HG03439 (cell line): ENCODE data around the gene PEX7.
"Not testable (repeated sequence)": the region's sequence is repeated elsewhere in the genome, so short reads cannot be mapped to it uniquely, and the experiment has no call there.

Experiments used
- ATAC-seq: cut with Tn5 transposase; IDR thresholded peaks from one replicate; pipeline ENCODE4 v1.9.1; 2021; ENCODE audit warnings: mild to moderate bottlenecking, moderate library complexity; ENCODE audit not compliant: unreplicated experiment

The PEX7 gene

GRCh38 chr6:136950436-136951126, 128.2 kb downstream of the PEX7 start:
- no peak for ATAC-seq

- no peak for ATAC-seq
These were observed 130.4 kb downstream of the PEX7 start for GRCh38 chr6:136952714-136953260.

DNA sequence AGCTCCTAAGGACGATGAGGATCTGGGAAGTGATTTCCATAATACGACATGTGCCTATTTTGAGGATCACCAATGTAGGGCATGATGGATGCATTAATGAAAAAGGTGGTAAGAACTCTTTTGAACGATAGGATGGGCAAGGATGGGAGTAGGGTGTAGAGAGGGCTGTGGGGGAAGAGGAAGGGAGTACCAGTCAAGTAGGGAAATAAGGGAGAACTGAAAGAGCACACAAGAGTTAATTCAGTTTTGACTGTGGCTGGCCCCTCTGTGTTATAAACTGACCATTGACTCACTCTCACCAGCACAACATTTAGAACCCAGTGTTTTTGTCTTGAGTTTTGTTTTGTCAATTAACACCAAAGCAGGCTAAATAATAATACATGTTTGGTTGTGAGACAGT, 132.7 kb downstream of the PEX7 start:
- no peak for ATAC-seq

DNA sequence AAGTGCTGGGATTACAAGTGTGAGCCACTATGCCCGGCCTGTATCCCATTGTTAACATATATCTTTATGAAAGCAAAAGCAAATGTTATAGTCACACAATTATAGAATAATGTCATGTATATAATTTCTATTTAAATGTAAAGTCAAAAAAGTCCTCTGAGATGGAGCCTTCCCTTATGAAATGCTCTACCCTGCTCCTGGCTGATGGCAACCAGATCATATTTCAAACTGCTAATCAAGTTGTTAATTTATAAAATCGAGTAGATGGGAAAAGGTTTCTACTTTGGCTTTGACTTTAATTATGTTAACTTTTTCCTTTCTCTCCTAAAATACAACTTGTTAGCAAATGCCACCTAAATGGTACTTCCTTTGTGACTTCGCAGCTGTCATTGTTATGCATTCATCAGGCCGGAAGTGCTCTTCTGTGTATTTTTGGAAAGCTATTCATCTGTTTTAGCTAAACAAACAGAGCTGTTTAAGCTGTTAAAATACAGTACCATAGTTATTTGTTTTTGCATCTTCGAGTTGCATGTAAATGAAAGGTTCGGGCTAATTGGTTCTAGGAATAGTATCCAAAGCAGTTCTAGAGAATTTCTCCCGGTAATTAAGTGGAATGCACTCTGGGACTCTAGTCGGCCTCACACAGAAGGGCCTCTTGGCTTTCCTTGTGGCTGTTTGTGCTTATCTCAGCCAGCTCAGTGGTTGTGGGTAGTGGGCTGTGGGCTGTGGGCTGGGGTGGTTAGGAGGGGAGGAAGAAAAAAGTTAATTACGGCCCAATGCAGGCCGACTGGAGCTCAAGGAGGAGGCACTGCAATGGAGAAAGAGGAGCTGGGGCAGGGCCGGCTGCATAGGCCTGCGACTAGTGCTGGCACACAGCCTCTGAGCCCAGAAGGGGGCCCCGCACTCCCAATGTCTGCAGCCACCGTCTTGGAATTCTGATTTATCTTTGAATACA, 134.5 kb downstream of the PEX7 start:
- ATAC-seq = no peak

DNA sequence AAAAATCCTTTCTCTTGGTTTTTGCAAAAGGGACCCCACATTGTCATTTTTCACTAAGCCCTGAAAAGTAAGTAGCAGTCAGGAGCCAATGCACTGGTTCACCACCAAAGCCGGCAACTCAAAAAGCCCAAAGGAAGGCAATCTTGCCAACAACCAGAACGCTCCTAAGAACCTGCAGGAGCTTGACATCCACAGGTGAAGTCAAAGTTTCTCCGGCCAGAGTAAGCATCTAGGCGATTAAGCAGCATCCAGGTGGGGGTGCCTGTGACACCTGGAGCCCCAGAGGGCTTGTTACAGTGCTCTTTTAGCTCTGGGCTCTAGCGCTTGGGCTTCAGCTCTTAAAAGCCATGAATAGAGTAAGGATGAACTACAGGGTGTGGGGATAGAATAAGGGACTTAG, 135.8 kb downstream of the PEX7 start:
- no peak for ATAC-seq

DNA sequence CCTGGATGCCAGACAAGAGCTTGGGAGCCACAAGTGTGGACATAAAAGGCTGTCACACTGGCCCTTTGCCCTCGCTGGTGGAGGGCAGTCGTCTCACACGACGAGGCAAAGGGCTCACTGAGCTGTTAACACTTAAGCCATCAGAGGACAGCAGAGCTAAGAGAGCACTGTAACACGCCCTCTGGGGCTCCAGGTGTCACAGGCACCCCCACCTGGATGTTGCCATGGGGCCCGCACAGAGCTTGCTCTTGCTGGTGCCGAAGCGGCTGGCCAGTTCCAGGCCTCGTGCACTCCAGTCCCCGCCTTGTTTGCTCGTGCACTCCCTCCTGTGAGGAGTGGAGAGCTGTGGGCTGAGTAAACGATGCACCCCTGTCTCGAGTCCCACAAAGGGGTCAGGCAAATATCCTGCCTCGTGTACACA, 137.1 kb downstream of the PEX7 start:
- ATAC-seq = no peak

- ATAC-seq = not testable (repeated sequence)
These were observed 137.5 kb downstream of the PEX7 start for GRCh38 chr6:136959935-136960334.

DNA sequence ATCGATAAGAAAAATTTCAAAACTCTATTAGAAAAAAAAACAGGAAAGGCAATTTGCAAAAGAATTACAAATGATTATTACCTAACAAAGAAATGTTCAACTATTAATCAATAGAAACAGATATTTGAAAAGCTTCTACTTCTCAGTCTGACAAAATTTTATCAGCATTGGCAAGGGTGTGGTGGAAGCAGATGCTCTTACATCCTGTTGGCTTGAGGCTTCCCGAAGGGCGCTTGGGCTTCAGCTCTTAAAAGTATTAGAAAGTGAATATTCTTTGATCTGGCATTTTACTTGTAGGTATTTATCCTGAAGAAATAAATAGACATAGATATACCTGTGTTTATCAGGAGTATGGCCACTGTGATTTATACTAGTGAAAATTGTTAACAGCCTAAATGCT, 138.4 kb downstream of the PEX7 start:
- ATAC-seq = no peak

GRCh38 chr6:136961848-136962247, 139.5 kb downstream of the PEX7 start:
- no peak for ATAC-seq

GRCh38 chr6:136962661-136963060, 140.3 kb downstream of the PEX7 start:
- ATAC-seq = no peak

DNA sequence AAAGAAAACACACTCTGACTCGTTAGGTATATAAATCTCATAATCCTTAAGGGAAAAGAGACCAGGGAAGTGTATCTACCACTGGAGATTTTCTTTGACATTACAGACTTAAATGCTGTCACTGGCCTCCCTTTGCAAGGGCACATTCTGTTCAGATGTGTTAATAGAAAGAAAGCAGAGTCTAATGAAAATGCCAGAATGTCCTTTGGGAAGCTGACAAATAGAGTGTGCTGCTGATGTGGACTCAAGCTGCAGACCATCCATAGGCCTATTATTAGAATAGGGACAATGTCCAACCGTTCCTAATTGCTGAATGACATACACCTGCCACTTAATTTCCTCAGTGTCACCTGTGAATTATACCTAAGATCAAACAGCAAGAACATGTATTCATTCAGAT, 140.9 kb downstream of the PEX7 start:
- ATAC-seq = no peak
